GM23338 (cell line): Measurements from ENCODE around the gene TAOK3. TPM values are rescaled to one million over a fixed set of nuclear protein-coding genes. Genes with fewer than 3 reads are reported as not detected.

ENCODE experiments used
- ATAC-seq: fragments of 200-7000 bp; cut with Tn5 transposase; 3 replicates; pipeline ENCODE4 v1.9.1; 2020
- DNase-seq: peaks from one replicate; pipeline ENCODE4 v3.0.0-alpha.2; 2015; ENCODE audit warnings: low spot score
- H2AFZ ChIP-seq: fragments of 200-600 bp; sonication (generic); 2 replicates; pipeline ENCODE4 v1.8.0; 2016; ENCODE audit warnings: antibody characterized with exemption, mild to moderate bottlenecking, moderate library complexity
- H3F3A ChIP-seq: fragments of 200-600 bp; sonication (generic); replicated peaks from 2 replicates; pipeline ENCODE4 v1.8.0; 2017; ENCODE audit warnings: antibody characterized with exemption, mixed run types, low read depth
- H3K27ac ChIP-seq: fragments of 200-600 bp; sonication (generic); 2 replicates; pipeline ENCODE4 v1.6.1; 2016; ENCODE audit warnings: low read depth
- H3K27me3 ChIP-seq: fragments of 200-600 bp; sonication (generic); 2 replicates; pipeline ENCODE4 v1.8.0; 2016; ENCODE audit warnings: mild to moderate bottlenecking, mixed run types, moderate library complexity; ENCODE audit not compliant: insufficient read depth
- H3K36me3 ChIP-seq: fragments of 200-600 bp; sonication (generic); 2 replicates; pipeline ENCODE4 v1.8.0; 2016; ENCODE audit warnings: mild to moderate bottlenecking; ENCODE audit not compliant: insufficient read depth
- H3K4me1 ChIP-seq: fragments of 200-600 bp; sonication (generic); 2 replicates; pipeline ENCODE4 v1.8.0; 2016; ENCODE audit warnings: mild to moderate bottlenecking, moderate library complexity; ENCODE audit not compliant: insufficient read depth
- H3K4me2 ChIP-seq: fragments of 200-600 bp; sonication (generic); 2 replicates; pipeline ENCODE4 v1.7.1; 2017; ENCODE audit warnings: mixed run types
- H3K4me3 ChIP-seq: fragments of 200-600 bp; sonication (generic); 2 replicates; pipeline ENCODE4 v1.6.1; 2016; ENCODE audit warnings: mixed run types
- H3K79me2 ChIP-seq: fragments of 200-600 bp; sonication (generic); replicated peaks from 2 replicates; pipeline ENCODE4 v1.8.0; 2017; ENCODE audit warnings: mild to moderate bottlenecking; ENCODE audit not compliant: insufficient read depth
- H3K9me2 ChIP-seq: fragments of 200-600 bp; sonication (generic); 2 replicates; pipeline ENCODE4 v1.8.0; 2017; ENCODE audit not compliant: insufficient read depth
- H4K20me1 ChIP-seq: fragments of 200-600 bp; sonication (generic); replicated peaks from 2 replicates; pipeline ENCODE4 v1.8.0; 2017; ENCODE audit warnings: mild to moderate bottlenecking; ENCODE audit not compliant: insufficient read depth
- H3K27ac Mint-ChIP-seq: 2 replicates; pipeline ENCODE4 v1.8.0; 2020; ENCODE audit warnings: inconsistent platforms, mild to moderate bottlenecking, moderate library complexity, mixed read lengths
- H3K27me3 Mint-ChIP-seq: 3 replicates; pipeline ENCODE4 v1.8.0; 2022; ENCODE audit warnings: low read depth, mild to moderate bottlenecking, moderate library complexity, mixed read lengths, inconsistent platforms; ENCODE audit not compliant: insufficient read depth, poor library complexity
- H3K36me3 Mint-ChIP-seq: 3 replicates; pipeline ENCODE4 v1.8.0; 2021; ENCODE audit warnings: low read depth, mild to moderate bottlenecking, inconsistent platforms, moderate library complexity, mixed read lengths
- H3K4me1 Mint-ChIP-seq: 3 replicates; pipeline ENCODE4 v1.8.0; 2020; ENCODE audit warnings: mild to moderate bottlenecking, inconsistent platforms, mixed read lengths
- H3K4me3 Mint-ChIP-seq: 3 replicates; pipeline ENCODE4 v1.8.0; 2021; ENCODE audit warnings: moderate library complexity, mild to moderate bottlenecking, inconsistent platforms, mixed read lengths
- H3K9me3 Mint-ChIP-seq: 3 replicates; pipeline ENCODE4 v1.8.0; 2020; ENCODE audit warnings: moderate library complexity, mild to moderate bottlenecking, inconsistent platforms, mixed read lengths
- CREB1 ChIP-seq: fragments of 250-450 bp; sonication (Bioruptor Pico); IDR thresholded peaks from 2 replicates; pipeline ENCODE4 v1.5.0; 2020; ENCODE audit warnings: low read depth, mild to moderate bottlenecking, moderate library complexity
- CTCF ChIP-seq, 2 experiments: fragments of 200-600 bp in 1 of 2; sonication (generic) in 1 of 2; conservative IDR thresholded peaks; 2 replicates each; pipeline versions ENCODE4 v1.5.1 to v1.6.1; 2016 to 2017; ENCODE audit warnings: antibody characterized with exemption in 2 of 2, low read depth in 2 of 2, mild to moderate bottlenecking in 2 of 2, moderate library complexity in 1 of 2
- ETS1 ChIP-seq: IDR thresholded peaks from 2 replicates; pipeline ENCODE4 v1.6.1; 2016; ENCODE audit warnings: antibody characterized with exemption
- EZH2 ChIP-seq: fragments of 200-600 bp; sonication (generic); IDR thresholded peaks from one replicate; pipeline ENCODE4 v1.8.0; 2017; ENCODE audit warnings: antibody characterized with exemption, mild to moderate bottlenecking, low read depth; ENCODE audit not compliant: unreplicated experiment
- EZH2phosphoT487 ChIP-seq: fragments of 200-600 bp; sonication (generic); IDR thresholded peaks from one replicate; pipeline ENCODE4 v1.8.1; 2018; ENCODE audit warnings: antibody characterized with exemption; ENCODE audit not compliant: unreplicated experiment
- JUNB ChIP-seq: IDR thresholded peaks from one replicate; pipeline ENCODE4 v1.6.1; 2016; ENCODE audit warnings: antibody characterized with exemption; ENCODE audit not compliant: unreplicated experiment
- NANOG ChIP-seq: IDR thresholded peaks from 2 replicates; pipeline ENCODE4 v1.6.1; 2016; ENCODE audit warnings: antibody characterized with exemption, borderline replicate concordance
- STAT1 ChIP-seq: IDR thresholded peaks from one replicate; pipeline ENCODE4 v1.6.1; 2016; ENCODE audit warnings: antibody characterized with exemption; ENCODE audit not compliant: unreplicated experiment
- ZNF114 ChIP-seq: fragments of 250-450 bp; sonication (Bioruptor Pico); IDR thresholded peaks from 2 replicates; pipeline ENCODE4 v1.5.0; 2020; ENCODE audit warnings: mild to moderate bottlenecking, moderate library complexity
- ZNF331 ChIP-seq: fragments of 250-450 bp; sonication (Bioruptor Pico); IDR thresholded peaks from 2 replicates; pipeline ENCODE4 v1.5.0; 2020; ENCODE audit warnings: low read depth, mild to moderate bottlenecking, moderate library complexity
- polyA plus RNA-seq: library from polyadenylated mRNA; unstranded; fragments of >200 nt; fragmentation: Nextera tagmentation; extraction: Ambion mirVana; gene quantifications from 2 replicates; pipeline ENCODE4 v1.2.1, GENCODE V29; 2016
- total RNA-seq: library from RNA; depleted of rRNA; stranded (reverse); fragments of >200 nt; shearing (Covaris generic); gene quantifications from 2 replicates; pipeline ENCODE4 v1.2.3, GENCODE V29; 2014

The TAOK3 gene
- total and polyA plus RNA-seq, 2 experiments from 2014 or later: 7.6 to 20.4 TPM

- Histone ChIP-seq H4K20me1 (no peaks in the 10 kb centered on the region), H3K4me1 (no peaks in the 10 kb centered on the region), H3K36me3 (no peaks in the 10 kb centered on the region), H3K4me3 (no peak overlapping the region), H3K27me3 (no peaks in the 10 kb centered on the region), H3K4me2 (no peak overlapping the region), H3F3A (no peaks in the 10 kb centered on the region), H3K79me2 (no peaks in the 10 kb centered on the region), H3K27ac (no peak overlapping the region), H2AFZ (no peak overlapping the region), H3K9me2 (no peaks in the 10 kb centered on the region)
- no peak for TF ChIP-seq NANOG
- no peak for TF ChIP-seq ZNF114 (CRISPR knock-in tag)
- Mint-ChIP-seq H3K4me3 (no peak overlapping the region), H3K27me3 (no peaks in the 10 kb centered on the region), H3K36me3 (no peaks in the 10 kb centered on the region; the same call in 2 of the 3 replicates), H3K27ac (no peak overlapping the region), H3K4me1 (peaks cover 4% of the 10 kb centered on the region), H3K9me3 (no peaks in the 10 kb centered on the region)
- ATAC-seq (no peak), DNase-seq (no peak)
These were observed 44.0 kb downstream of the TAOK3 start for GRCh38 chr12:118328486-118329330.

GRCh38 chr12:118327391-118327790 is 45.3 kb downstream of the TAOK3 start:
- H3K27me3 Mint-ChIP-seq: no peaks in the 10 kb centered on the region
- no peak overlapping the region for H3K27ac Mint-ChIP-seq
- H3K27me3 ChIP-seq: no peaks in the 10 kb centered on the region
- ATAC-seq (no peak), DNase-seq (no peak)
- H3K4me3 ChIP-seq: no peak overlapping the region
- H3K4me2 ChIP-seq: no peak overlapping the region
- H4K20me1 ChIP-seq: no peaks in the 10 kb centered on the region
- no peak for TF ChIP-seq EZH2phosphoT487
- TF ChIP-seq STAT1: no peak
- TF ChIP-seq JUNB: no peak
- TF ChIP-seq CTCF (conservative IDR thresholded peaks at IDR 0.05; ENCODE audit: low read depth in 2 of 2): no peak
- TF ChIP-seq CREB1 (CRISPR knock-in tag): no peak
- no peak for TF ChIP-seq ZNF331 (CRISPR knock-in tag)
- no peak for TF ChIP-seq ETS1
- no peak for TF ChIP-seq EZH2
- TF ChIP-seq NANOG: no peak
- H3K9me2 ChIP-seq: no peaks in the 10 kb centered on the region
- no peaks in the 10 kb centered on the region; the same call in 2 of the 3 replicates for H3K36me3 Mint-ChIP-seq
- H3K9me3 Mint-ChIP-seq: no peaks in the 10 kb centered on the region
- H2AFZ ChIP-seq: no peak overlapping the region
- H3K4me1 Mint-ChIP-seq: peaks cover 4% of the 10 kb centered on the region
- H3K4me1 ChIP-seq: no peaks in the 10 kb centered on the region
- no peak overlapping the region for H3K27ac ChIP-seq
- no peak overlapping the region for H3K4me3 Mint-ChIP-seq
- no peaks in the 10 kb centered on the region for H3F3A ChIP-seq
- no peaks in the 10 kb centered on the region for H3K79me2 ChIP-seq
- H3K36me3 ChIP-seq: no peaks in the 10 kb centered on the region
